ENCODE results near the gene DLX3.
A peak's percentile ranks its signal among the peaks of the same experiment; 100 is the strongest.

Gene DLX3

GRCh38 chr17:50023520-50023919, 28.5 kb upstream of the DLX3 start:
- no peak for DNase-seq

GRCh38 chr17:50022463-50023130, 27.6 kb upstream of the DLX3 start:
- no peak for DNase-seq

GRCh38 chr17:50021681-50022370, 26.8 kb upstream of the DLX3 start:
- DNase-seq = no peak

- no peak for DNase-seq
Measured at GRCh38 chr17:50020841-50021599, 26.0 kb upstream of the DLX3 start.

- no peak for DNase-seq
Measured at GRCh38 chr17:50018909-50019308, 23.9 kb upstream of the DLX3 start.

GRCh38 chr17:50015146-50015545, 20.1 kb upstream of the DLX3 start:
- no peak for DNase-seq

GRCh38 chr17:50014471-50015088, 19.6 kb upstream of the DLX3 start:
- no peak for DNase-seq

- no peak for DNase-seq
Measured at GRCh38 chr17:50013079-50013478, 18.1 kb upstream of the DLX3 start.

GRCh38 chr17:50009282-50009681, 14.3 kb upstream of the DLX3 start:
- no peak for DNase-seq

- DNase-seq = no peak
Measured at GRCh38 chr17:50003911-50004310, 8.9 kb upstream of the DLX3 start.

- DNase-seq = no peak
Measured at GRCh38 chr17:49998836-49999511, 4.0 kb upstream of the DLX3 start.

- DNase-seq = peak; percentile 66
Measured at GRCh38 chr17:49997773-49998703, 3.0 kb upstream of the DLX3 start.

GRCh38 chr17:49997301-49997650, 2.3 kb upstream of the DLX3 start:
- DNase-seq = no peak

GRCh38 chr17:49996495-49997300, 1.7 kb upstream of the DLX3 start:
- no peak for DNase-seq

- DNase-seq = no peak
Measured at GRCh38 chr17:49996121-49996494, 1.1 kb upstream of the DLX3 start.

GRCh38 chr17:49994085-49995054, 654 bp downstream of the DLX3 start:
- DNase-seq = no peak

GRCh38 chr17:49993423-49994060, 1.5 kb downstream of the DLX3 start:
- DNase-seq = no peak

- no peak for DNase-seq
Measured at GRCh38 chr17:49992933-49993422, 2.0 kb downstream of the DLX3 start.

Measured in DMS 273 treated with DMSO at 0.1 percent for 48 hours (cell line).